Measurements from ENCODE around the gene TOX3. TPM values are rescaled to one million over a fixed set of nuclear protein-coding genes. Genes with fewer than 3 reads are reported as not detected.

TOX3 gene
- total RNA-seq, 2 donors from 2014 or later = not detected

DNA sequence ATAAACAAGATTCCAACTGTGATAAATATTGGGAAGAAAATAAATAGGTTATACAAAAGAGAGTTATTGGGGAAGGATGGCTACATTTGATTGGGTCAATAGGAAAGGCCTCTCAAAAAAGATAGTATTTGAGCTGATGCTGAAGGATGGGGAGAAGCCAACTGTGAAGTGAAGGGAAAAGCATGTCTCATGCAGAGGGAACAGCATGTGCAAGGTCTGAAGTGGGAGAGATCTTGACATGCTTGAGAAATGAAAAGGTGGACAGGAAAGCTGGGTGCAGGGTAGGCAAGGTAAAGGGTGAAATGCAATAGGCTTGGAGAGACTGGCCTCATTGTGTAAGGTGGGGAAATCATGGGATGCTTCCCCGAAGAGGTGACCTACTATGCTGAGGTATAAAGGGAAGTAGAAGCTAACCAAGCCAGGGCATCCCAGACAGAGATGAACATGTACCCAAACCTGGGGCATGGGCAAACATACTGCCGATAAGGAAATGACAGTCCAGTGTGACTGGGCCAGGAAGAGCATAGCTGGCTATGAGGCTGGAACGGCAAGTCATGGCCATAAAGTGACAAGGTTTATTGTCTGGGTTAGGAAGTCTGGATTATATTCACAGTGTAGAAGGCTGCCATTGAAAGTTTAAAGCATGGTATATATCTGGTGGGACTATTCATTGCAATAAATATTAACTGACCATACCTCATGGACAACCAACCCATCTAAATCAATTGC, 91.2 kb downstream of the TOX3 start:
- Histone ChIP-seq H3K27ac (no peak overlapping the region), H3K27me3 (no peaks in the 10 kb centered on the region), H3K4me3 (no peak overlapping the region), H3K4me1 (no peaks in the 10 kb centered on the region), H3K9me3 (no peaks in the 10 kb centered on the region), H3K36me3 (no peaks in the 10 kb centered on the region)
- TF ChIP-seq CTCF (IDR thresholded peaks at IDR 0.05) = no peak
- DNase-seq (ENCODE audit: low spot score) = no peak

DNA sequence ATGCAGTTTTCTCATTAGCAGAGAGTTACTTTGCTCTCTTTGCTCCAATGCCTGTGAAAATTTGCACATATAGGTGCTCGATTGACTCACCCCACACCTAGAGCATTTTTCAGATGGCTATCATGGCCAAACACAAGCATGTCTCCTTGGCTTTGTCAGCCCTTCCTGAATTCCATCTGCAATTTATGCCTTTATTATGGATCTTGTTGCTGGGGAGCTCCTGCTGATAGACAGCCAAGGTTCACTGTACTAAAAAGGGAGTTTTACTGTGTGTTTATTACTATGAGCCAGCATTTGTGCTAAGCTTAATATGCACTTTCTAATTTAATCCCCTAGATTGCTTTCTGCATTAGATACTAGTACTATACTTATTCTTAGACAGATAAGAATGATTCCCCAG, 93.3 kb downstream of the TOX3 start:
- Histone ChIP-seq H3K9me3 (no peaks in the 10 kb centered on the region), H3K36me3 (no peaks in the 10 kb centered on the region), H3K27ac (no peak overlapping the region), H3K4me1 (no peaks in the 10 kb centered on the region), H3K4me3 (no peak overlapping the region), H3K27me3 (no peaks in the 10 kb centered on the region)
- no peak for DNase-seq (ENCODE audit: low spot score)
- TF ChIP-seq CTCF (IDR thresholded peaks at IDR 0.05) = no peak

- H3K4me3 ChIP-seq = no peak overlapping the region
- DNase-seq (ENCODE audit: low spot score) = no peak
Measured at GRCh38 chr16:52451971-52452421, 94.9 kb downstream of the TOX3 start.

GRCh38 chr16:52450916-52451315, 96.0 kb downstream of the TOX3 start:
- H3K4me3 ChIP-seq = no peak overlapping the region
- no peaks in the 10 kb centered on the region for H3K36me3 ChIP-seq
- H3K4me1 ChIP-seq = no peaks in the 10 kb centered on the region
- DNase-seq (ENCODE audit: low spot score) = no peak
- no peak overlapping the region for H3K27ac ChIP-seq
- no peak for TF ChIP-seq CTCF (IDR thresholded peaks at IDR 0.05)
- no peaks in the 10 kb centered on the region for H3K27me3 ChIP-seq
- no peaks in the 10 kb centered on the region for H3K9me3 ChIP-seq

More at GRCh38 chr16:52451971-52452421, 94.9 kb downstream of the TOX3 start:
- Histone ChIP-seq H3K27ac (no peak overlapping the region), H3K36me3 (no peaks in the 10 kb centered on the region), H3K9me3 (no peaks in the 10 kb centered on the region), H3K27me3 (no peaks in the 10 kb centered on the region), H3K4me1 (no peaks in the 10 kb centered on the region)
- TF ChIP-seq CTCF (IDR thresholded peaks at IDR 0.05) = no peak

- TF ChIP-seq CTCF (IDR thresholded peaks at IDR 0.05) = no peak
- Histone ChIP-seq H3K36me3 (no peaks in the 10 kb centered on the region), H3K27ac (no peak overlapping the region), H3K4me1 (no peaks in the 10 kb centered on the region), H3K4me3 (no peak overlapping the region), H3K27me3 (no peaks in the 10 kb centered on the region), H3K9me3 (no peaks in the 10 kb centered on the region)
- no peak for DNase-seq (ENCODE audit: low spot score)
Measured at GRCh38 chr16:52450241-52450640, 96.7 kb downstream of the TOX3 start.

- H3K27me3 ChIP-seq = no peaks in the 10 kb centered on the region
- no peak for TF ChIP-seq CTCF (IDR thresholded peaks at IDR 0.05)
- H3K36me3 ChIP-seq = no peaks in the 10 kb centered on the region
- H3K9me3 ChIP-seq = no peaks in the 10 kb centered on the region
- no peak overlapping the region for H3K4me3 ChIP-seq
- no peaks in the 10 kb centered on the region for H3K4me1 ChIP-seq
- DNase-seq (ENCODE audit: low spot score) = no peak
- no peak overlapping the region for H3K27ac ChIP-seq
Measured at GRCh38 chr16:52446080-52446479, 100.9 kb downstream of the TOX3 start.

Measured in right atrium auricular region (tissue), 2 donors.